Endodermal cell (in vitro differentiated cells): ENCODE results near the gene PRSS1. TPM values are rescaled to one million over a fixed set of nuclear protein-coding genes. Genes with fewer than 3 reads are reported as not detected.
"Not testable (repeated sequence)": the region's sequence is repeated elsewhere in the genome, so short reads cannot be mapped to it uniquely, and the experiment has no call there.

Source experiments
- DNase-seq: peaks from one replicate; pipeline ENCODE4 v3.0.0-alpha.2; 2017
- H3K27ac ChIP-seq: 2 replicates; pipeline ENCODE4 v1.5.1; 2013; ENCODE audit warnings: mild to moderate bottlenecking, low read depth, low read length, moderate library complexity
- H3K27me3 ChIP-seq: 2 replicates; pipeline ENCODE4 v1.6.1; 2013; ENCODE audit warnings: mild to moderate bottlenecking, low read length, moderate library complexity; ENCODE audit not compliant: insufficient read depth, control insufficient read depth, poor library complexity, severe bottlenecking
- H3K36me3 ChIP-seq: 2 replicates; pipeline ENCODE4 v1.7.0; 2013; ENCODE audit warnings: mild to moderate bottlenecking, low read length, moderate library complexity; ENCODE audit not compliant: control insufficient read depth, insufficient read depth
- H3K4me1 ChIP-seq: one replicate; pipeline ENCODE4 v1.7.0; 2013; ENCODE audit warnings: low read length; ENCODE audit not compliant: control insufficient read depth, insufficient read depth
- H3K4me3 ChIP-seq: 2 replicates; pipeline ENCODE4 v1.5.1; 2013; ENCODE audit warnings: mild to moderate bottlenecking, low read length, moderate library complexity
- H3K9ac ChIP-seq: 2 replicates; pipeline ENCODE4 v1.6.1; 2013; ENCODE audit warnings: mild to moderate bottlenecking, low read length, moderate library complexity; ENCODE audit not compliant: poor library complexity, severe bottlenecking; ENCODE audit errors: extremely low read depth
- H3K9me3 ChIP-seq: 2 replicates; pipeline ENCODE4 v1.6.1; 2013; ENCODE audit warnings: mild to moderate bottlenecking, low read length, moderate library complexity; ENCODE audit not compliant: control insufficient read depth
- H3K27ac Mint-ChIP-seq: 2 replicates; pipeline ENCODE4 v1.8.0; 2020; ENCODE audit warnings: mixed read lengths
- H3K27me3 Mint-ChIP-seq: 2 replicates; pipeline ENCODE4 v1.8.0; 2021; ENCODE audit warnings: mild to moderate bottlenecking, mixed read lengths; ENCODE audit not compliant: insufficient read depth
- H3K36me3 Mint-ChIP-seq: 2 replicates; pipeline ENCODE4 v1.8.0; 2020; ENCODE audit warnings: low read depth, mixed read lengths
- H3K4me1 Mint-ChIP-seq: 2 replicates; pipeline ENCODE4 v1.8.0; 2020; ENCODE audit warnings: mixed read lengths
- H3K4me3 Mint-ChIP-seq: 2 replicates; pipeline ENCODE4 v1.8.0; 2020; ENCODE audit warnings: mild to moderate bottlenecking, moderate library complexity, mixed read lengths
- H3K9me3 Mint-ChIP-seq: 2 replicates; pipeline ENCODE4 v1.8.0; 2020; ENCODE audit warnings: mild to moderate bottlenecking, mixed read lengths
- WGBS, 2 experiments: methylation state at CpG; one replicate each; pipeline versions ENCODE4 v1.1.5 to v1.1.7; 2013; ENCODE audit warnings: missing lambda C conversion rate in 2 of 2, mixed read lengths in 1 of 2; ENCODE audit not compliant: insufficient coverage in 1 of 2, insufficient read length in 1 of 2; 5-methylcytosine and 5-hydroxymethylcytosine counted together
- total RNA-seq, 2 donors: library from RNA; stranded (reverse); fragmentation: NEBNext Ultra II Directional in 1 of 2; extraction: Animal tissue kit (Norgen Biotek cat#: 25700) in 1 of 2; gene quantifications; 2 replicates in 1 of 2; 3 replicates in 1 of 2; pipeline ENCODE4 v1.2.1, GENCODE V29; 2021
- TF ChIP-seq, protein P1 (sequence below): fragments of 200-600 bp; sonication (generic); conservative IDR thresholded peaks from 2 replicates; pipeline ENCODE4 v1.5.0; 2021; ENCODE audit warnings: antibody characterized with exemption, mild to moderate bottlenecking

The PRSS1 gene
- total RNA-seq, 2 donors from 2014 or later, result 4.4 to 8.8 TPM

GRCh38 chr7:142750321-142750938, 1.2 kb downstream of the PRSS1 start:
- Histone ChIP-seq H3K9ac (no peak overlapping the region), H3K36me3 (no peaks in the 10 kb centered on the region), H3K27me3 (no peaks in the 10 kb centered on the region), H3K4me3 (no peak overlapping the region), H3K27ac (no peak overlapping the region), H3K4me1 (peaks cover 20% of the 10 kb centered on the region), H3K9me3 (no peaks in the 10 kb centered on the region)
- TF ChIP-seq, protein P1, sequence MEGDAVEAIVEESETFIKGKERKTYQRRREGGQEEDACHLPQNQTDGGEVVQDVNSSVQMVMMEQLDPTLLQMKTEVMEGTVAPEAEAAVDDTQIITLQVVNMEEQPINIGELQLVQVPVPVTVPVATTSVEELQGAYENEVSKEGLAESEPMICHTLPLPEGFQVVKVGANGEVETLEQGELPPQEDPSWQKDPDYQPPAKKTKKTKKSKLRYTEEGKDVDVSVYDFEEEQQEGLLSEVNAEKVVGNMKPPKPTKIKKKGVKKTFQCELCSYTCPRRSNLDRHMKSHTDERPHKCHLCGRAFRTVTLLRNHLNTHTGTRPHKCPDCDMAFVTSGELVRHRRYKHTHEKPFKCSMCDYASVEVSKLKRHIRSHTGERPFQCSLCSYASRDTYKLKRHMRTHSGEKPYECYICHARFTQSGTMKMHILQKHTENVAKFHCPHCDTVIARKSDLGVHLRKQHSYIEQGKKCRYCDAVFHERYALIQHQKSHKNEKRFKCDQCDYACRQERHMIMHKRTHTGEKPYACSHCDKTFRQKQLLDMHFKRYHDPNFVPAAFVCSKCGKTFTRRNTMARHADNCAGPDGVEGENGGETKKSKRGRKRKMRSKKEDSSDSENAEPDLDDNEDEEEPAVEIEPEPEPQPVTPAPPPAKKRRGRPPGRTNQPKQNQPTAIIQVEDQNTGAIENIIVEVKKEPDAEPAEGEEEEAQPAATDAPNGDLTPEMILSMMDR, result no peak
- no peaks in the 10 kb centered on the region for H3K9me3 Mint-ChIP-seq
- 89 to 100% methylated on average over 1 to 9 of the region's 9 CpGs for WGBS, 2 experiments
- H3K36me3 Mint-ChIP-seq, result no peaks in the 10 kb centered on the region
- H3K4me3 Mint-ChIP-seq, result no peak overlapping the region
- H3K4me1 Mint-ChIP-seq, result peaks cover 28% of the 10 kb centered on the region
- H3K27ac Mint-ChIP-seq, result no peak overlapping the region
- peaks cover 45% of the 10 kb centered on the region for H3K27me3 Mint-ChIP-seq
- DNase-seq, result no peak

- Mint-ChIP-seq H3K4me1 (peaks cover 28% of the 10 kb centered on the region), H3K27me3 (peaks cover 42% of the 10 kb centered on the region)
- WGBS, 2 experiments, result 95 to 97% methylated on average over 9 to 14 of the region's 14 CpGs
- H3K4me1 ChIP-seq, result peaks cover 20% of the 10 kb centered on the region
- not testable (repeated sequence) for H3K9me3 Mint-ChIP-seq, H3K27me3 ChIP-seq, H3K36me3 ChIP-seq, H3K4me3 Mint-ChIP-seq, H3K4me3 ChIP-seq, H3K36me3 Mint-ChIP-seq, H3K27ac Mint-ChIP-seq, H3K27ac ChIP-seq, H3K9ac ChIP-seq, DNase-seq, H3K9me3 ChIP-seq
Measured at GRCh38 chr7:142751526-142752175, 2.4 kb downstream of the PRSS1 start.

DNA sequence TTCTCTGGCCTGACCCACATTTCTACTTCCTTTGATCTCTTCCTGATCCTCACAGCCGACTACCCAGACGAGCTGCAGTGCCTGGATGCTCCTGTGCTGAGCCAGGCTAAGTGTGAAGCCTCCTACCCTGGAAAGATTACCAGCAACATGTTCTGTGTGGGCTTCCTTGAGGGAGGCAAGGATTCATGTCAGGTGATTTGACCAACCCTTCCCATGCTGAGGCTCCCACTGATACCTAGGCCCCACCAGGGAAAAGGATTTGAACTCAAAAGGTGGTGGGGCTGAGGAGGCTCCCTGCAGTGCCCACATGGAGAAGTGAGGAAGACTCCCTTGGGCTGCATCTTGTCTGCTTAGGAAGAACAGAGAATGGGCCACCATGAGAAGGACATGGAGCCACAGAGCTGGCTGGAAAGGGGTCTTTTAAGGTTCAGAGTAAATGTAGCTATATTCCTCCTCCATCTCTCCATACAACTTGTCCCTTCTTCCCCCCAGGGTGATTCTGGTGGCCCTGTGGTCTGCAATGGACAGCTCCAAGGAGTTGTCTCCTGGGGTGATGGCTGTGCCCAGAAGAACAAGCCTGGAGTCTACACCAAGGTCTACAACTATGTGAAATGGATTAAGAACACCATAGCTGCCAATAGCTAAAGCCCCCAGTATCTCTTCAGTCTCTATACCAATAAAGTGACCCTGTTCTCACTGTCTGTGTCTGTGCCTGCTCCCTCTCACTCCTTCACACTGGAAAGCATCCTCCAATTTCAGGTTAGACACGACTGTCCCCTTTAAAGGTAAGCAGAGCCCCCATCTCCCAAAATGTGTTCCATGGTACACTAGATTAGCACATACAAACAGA, 3.3 kb downstream of the PRSS1 start:
- no peaks in the 10 kb centered on the region for H3K27me3 ChIP-seq
- no peak overlapping the region for H3K4me3 ChIP-seq
- no peak for DNase-seq
- Mint-ChIP-seq H3K36me3 (no peaks in the 10 kb centered on the region), H3K4me3 (no peak overlapping the region), H3K27ac (no peak overlapping the region), H3K27me3 (peaks cover 47% of the 10 kb centered on the region), H3K9me3 (no peaks in the 10 kb centered on the region), H3K4me1 (peaks cover 28% of the 10 kb centered on the region)
- TF ChIP-seq, protein P1, result no peak
- H3K36me3 ChIP-seq, result no peaks in the 10 kb centered on the region
- no peak overlapping the region for H3K27ac ChIP-seq
- peaks cover 18% of the 10 kb centered on the region for H3K4me1 ChIP-seq
- H3K9me3 ChIP-seq, result no peaks in the 10 kb centered on the region
- no peak overlapping the region for H3K9ac ChIP-seq
- 71 to 83% methylated on average over 1 to 3 of the region's 3 CpGs for WGBS, 2 experiments
